Endothelial cell of umbilical vein (primary cell): ENCODE data around the gene WNT10A. TPM values are rescaled to one million over a fixed set of nuclear protein-coding genes. Genes with fewer than 3 reads are reported as not detected.

ENCODE experiments used
- BruUV-seq: library from RNA; stranded (reverse); fragments of 400-500 nt; replicated peaks from 2 replicates; lab custom pipeline; 2021; lab: Mats Ljungman, UMichigan
- CTCF ChIA-PET: fragments of 300-600, 350-600 bp; sonication (Branson Sonifier 250); formaldehyde crosslinking; loops from one replicate; lab custom pipeline; 2021; ENCODE audit warnings: antibody characterized with exemption, inconsistent platforms; lab: Charles Lee
- POLR2A ChIA-PET: fragments of 300-600, 350-600 bp; sonication (Branson Sonifier 250); formaldehyde crosslinking; loops from one replicate; lab custom pipeline; 2021; ENCODE audit warnings: antibody characterized with exemption, inconsistent platforms; lab: Charles Lee
- DNase-seq: peaks from one replicate; pipeline ENCODE4 v3.0.0-alpha.2; 2011; ENCODE audit warnings: low read depth, low spot score
- FAIRE-seq: peaks from 2 replicates; lab custom pipeline; 2011; peaks lifted over from hg19 to GRCh38; lab: Jason Lieb, UNC
- H2AFZ ChIP-seq: 2 replicates; pipeline ENCODE4 v1.6.0; 2012; ENCODE audit warnings: low read depth, low read length, control low read depth, inconsistent platforms
- H3K27ac ChIP-seq: 2 replicates; pipeline ENCODE4 v1.5.1; 2011; ENCODE audit warnings: low read depth, mild to moderate bottlenecking, control low read depth, low read length, moderate library complexity; ENCODE audit not compliant: insufficient read depth
- H3K27me3 ChIP-seq, 2 experiments: 2 replicates each; pipeline versions ENCODE4 v1.6.0 to v1.6.1; 2011; ENCODE audit warnings: low read length in 2 of 2, mixed read lengths in 1 of 2; ENCODE audit not compliant: control insufficient read depth in 2 of 2, insufficient read depth in 2 of 2
- H3K36me3 ChIP-seq, 2 experiments: 2 replicates in 1 of 2; 3 replicates in 1 of 2; pipeline ENCODE4 v1.5.1; 2011; ENCODE audit warnings: low read length in 2 of 2, mild to moderate bottlenecking in 1 of 2, moderate library complexity in 1 of 2; ENCODE audit not compliant: control insufficient read depth in 2 of 2, insufficient read depth in 2 of 2; ENCODE audit errors: extremely low read depth in 1 of 2
- H3K4me1 ChIP-seq: 3 replicates; pipeline ENCODE4 v1.5.1; 2011; ENCODE audit warnings: mild to moderate bottlenecking, low read length; ENCODE audit not compliant: control insufficient read depth, insufficient read depth; ENCODE audit errors: extremely low read depth
- H3K4me2 ChIP-seq: 2 replicates; pipeline ENCODE4 v1.6.1; 2011; ENCODE audit warnings: low read length, control low read depth, mixed read lengths; ENCODE audit not compliant: insufficient read depth
- H3K4me3 ChIP-seq, 3 experiments: fragments of 200-600 bp in 1 of 3; sonication (generic), shearing (Covaris generic) in 1 of 3; replicated peaks in 1 of 3; 2 replicates each; pipeline ENCODE4 v1.5.1; 2011 to 2016; ENCODE audit warnings: control low read depth in 3 of 3, low read length in 3 of 3, mild to moderate bottlenecking in 2 of 3, inconsistent platforms in 1 of 3, low read depth in 1 of 3, moderate library complexity in 1 of 3; ENCODE audit not compliant: insufficient read depth in 1 of 3
- H3K79me2 ChIP-seq: 2 replicates; pipeline ENCODE4 v1.6.0; 2012; ENCODE audit warnings: low read length, inconsistent platforms; ENCODE audit not compliant: control insufficient read depth, insufficient read depth
- H3K9ac ChIP-seq: replicated peaks from 2 replicates; pipeline ENCODE3; 2011; ENCODE audit warnings: low read length, control low read depth; ENCODE audit not compliant: insufficient read depth; ENCODE audit errors: extremely low read depth
- H3K9me1 ChIP-seq: replicated peaks from 3 replicates; pipeline ENCODE4 v1.6.0; 2011; ENCODE audit warnings: mild to moderate bottlenecking, low read length; ENCODE audit not compliant: control insufficient read depth, insufficient read depth; ENCODE audit errors: extremely low read depth
- H3K9me3 ChIP-seq: replicated peaks from 2 replicates; pipeline ENCODE4 v1.5.1; 2012; ENCODE audit warnings: low read length, inconsistent platforms; ENCODE audit not compliant: control insufficient read depth, insufficient read depth
- H4K20me1 ChIP-seq: replicated peaks from 2 replicates; pipeline ENCODE3; 2011; ENCODE audit warnings: mild to moderate bottlenecking, low read length; ENCODE audit not compliant: control insufficient read depth, insufficient read depth; ENCODE audit errors: extremely low read depth
- CTCF ChIP-seq, 2 donors: IDR thresholded peaks; 1 replicate in 1 of 2; 2 replicates in 1 of 2; pipeline ENCODE4 v1.5.1; 2011; ENCODE audit warnings: low read length in 2 of 2, mild to moderate bottlenecking in 2 of 2, moderate library complexity in 2 of 2, control low read depth in 1 of 2, inconsistent platforms in 1 of 2, low read depth in 1 of 2; ENCODE audit not compliant: insufficient read depth in 1 of 2; ENCODE audit errors: extremely low read depth in 1 of 2
- EZH2 ChIP-seq: IDR thresholded peaks from 2 replicates; pipeline ENCODE4 v1.6.1; 2012; ENCODE audit warnings: borderline replicate concordance, low read depth, mild to moderate bottlenecking, moderate library complexity, low read length, inconsistent platforms; ENCODE audit not compliant: severe bottlenecking
- FOS ChIP-seq: IDR thresholded peaks from 2 replicates; pipeline ENCODE4 v1.6.1; 2011; ENCODE audit warnings: mild to moderate bottlenecking, low read length, moderate library complexity, borderline replicate concordance; ENCODE audit not compliant: insufficient read depth
- GATA2 ChIP-seq: IDR thresholded peaks from 2 replicates; pipeline ENCODE4 v1.7.0; 2011; ENCODE audit warnings: low read depth, mild to moderate bottlenecking, moderate library complexity, mixed read lengths, low read length; ENCODE audit not compliant: insufficient read length, insufficient read depth
- JUN ChIP-seq: IDR thresholded peaks from 2 replicates; pipeline ENCODE4 v1.6.1; 2011; ENCODE audit warnings: borderline replicate concordance, low read depth; ENCODE audit not compliant: insufficient read length, insufficient read depth
- MYC ChIP-seq: IDR thresholded peaks from one replicate; pipeline ENCODE4 v1.6.1; 2011; ENCODE audit warnings: mild to moderate bottlenecking, low read depth, low read length
- POLR2A ChIP-seq: IDR thresholded peaks from 2 replicates; pipeline ENCODE4 v1.6.1; 2012; ENCODE audit warnings: low read depth, mild to moderate bottlenecking, control low read depth, low read length
- POLR2AphosphoS5 ChIP-seq: IDR thresholded peaks from 2 replicates; pipeline ENCODE4 v1.6.1; 2012; ENCODE audit warnings: low read depth, mild to moderate bottlenecking, control low read depth, low read length, moderate library complexity; ENCODE audit not compliant: insufficient read depth
- dilution Hi-C: fragments of 300-500 bp; cut with MboI; formaldehyde crosslinking; loops from one replicate; pipeline ENCODE4 v1.15.0; 2019; ENCODE audit warnings: low sequenced_read_pairs; ENCODE audit not compliant: extremely low pct_ligation_motif_present
- intact Hi-C: fragments of 100-400 bp; cut with micrococcal nuclease; formaldehyde crosslinking; loops from one replicate; pipeline ENCODE4 v1.10.0; 2022
- polyA plus RNA-seq, 4 experiments: library from polyadenylated mRNA; depleted of rRNA in 3 of 4; stranded (reverse) in 3 of 4; unstranded in 1 of 4; fragments of >200 nt; gene quantifications; 2 replicates each; pipeline versions ENCODE4 v1.2.1 to v1.2.3, GENCODE V29; 2011 to 2012; ENCODE audit warnings: missing spikeins in 1 of 4
- total RNA-seq: library from RNA; stranded (reverse); gene quantifications from 2 replicates; pipeline ENCODE4 v1.2.3, GENCODE V29; 2021
- TF ChIP-seq, protein P1 (sequence below): IDR thresholded peaks from 2 replicates; pipeline ENCODE4 v1.6.1; 2011; ENCODE audit not compliant: insufficient read depth, insufficient read length

Gene WNT10A
- total and polyA plus RNA-seq, 2 donors (not counting 3 experiments of a cell fraction or from before 2014, with no cell fraction given) = not detected

- DNase-seq (no peak), FAIRE-seq (no peak)
- Histone ChIP-seq H3K27me3 (peaks cover 62 to 64% of the 10 kb centered on the region in 2 experiments), H3K36me3 (no peaks in the 10 kb centered on the region), H3K9me3 (no peaks in the 10 kb centered on the region), H4K20me1 (no peaks in the 10 kb centered on the region), H3K4me2 (no peak overlapping the region), H3K4me3 (no peak overlapping the region), H2AFZ (no peak overlapping the region), H3K4me1 (no peaks in the 10 kb centered on the region), H3K27ac (no peak overlapping the region), H3K9ac (no peak overlapping the region), H3K79me2 (no peaks in the 10 kb centered on the region), H3K9me1 (no peaks in the 10 kb centered on the region)
- intact Hi-C loops (no loop called here), dilution Hi-C loops (no loop called here)
- no TSS peak for BruUV-seq
- POLR2A ChIA-PET = no interaction called here
- CTCF ChIA-PET = interaction anchor here (1.0 to 2.2 kb wide), 3 partner anchors 22 to 29 kb away, joined by 3 to 5 read pairs (median 3); no protein-coding TSS in a partner anchor
- TF ChIP-seq MYC = no peak
- TF ChIP-seq, protein P1, sequence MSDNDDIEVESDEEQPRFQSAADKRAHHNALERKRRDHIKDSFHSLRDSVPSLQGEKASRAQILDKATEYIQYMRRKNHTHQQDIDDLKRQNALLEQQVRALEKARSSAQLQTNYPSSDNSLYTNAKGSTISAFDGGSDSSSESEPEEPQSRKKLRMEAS = no peak
- no peak for TF ChIP-seq GATA2
- TF ChIP-seq POLR2AphosphoS5 = no peak
- no peak for TF ChIP-seq CTCF (IDR thresholded peaks at IDR 0.05; ENCODE audit: extremely low read depth in 1 of 2, insufficient read depth in 1 of 2, low read depth in 1 of 2, low read length in 2 of 2)
- no peak for TF ChIP-seq JUN
- no peak for TF ChIP-seq EZH2
- no peak for TF ChIP-seq FOS
- TF ChIP-seq POLR2A = no peak
Observed at GRCh38 chr2:218869064-218869463, 11.6 kb upstream of the WNT10A start.
